Measurements from ENCODE around the gene MAN2B2. TPM values are rescaled to one million over a fixed set of nuclear protein-coding genes. Genes with fewer than 3 reads are reported as not detected.

The MAN2B2 gene
- total and polyA plus RNA-seq, 7 donors, result 1.8 to 6.6 (median 3.2) TPM

GRCh38 chr4:6555519-6555918, 19.5 kb upstream of the MAN2B2 start:
- no peaks in the 10 kb centered on the region for H3K4me1 ChIP-seq
- intact Hi-C loops (cut with DNase I), result no loop called here
- no peak overlapping the region for H3K4me3 ChIP-seq
- DNase-seq (peak in 1 of 2 donors; percentile 11), ATAC-seq (no peak)
- H3K36me3 ChIP-seq (ENCODE audit: insufficient read depth in 1 of 2, low read depth in 1 of 2), result no peaks in the 10 kb centered on the region
- H3K27ac ChIP-seq, result no peak overlapping the region
- no peaks in the 10 kb centered on the region for H3K9me3 ChIP-seq
- peaks cover 0 to 54% (median 13%) of the 10 kb centered on the region in 3 donors for H3K27me3 ChIP-seq (ENCODE audit: insufficient read depth in 3 of 3, low read length in 2 of 3)
- 73 to 76% (median 75%) methylated on average over 13 of the region's 13 CpGs for WGBS, 3 donors
- TF ChIP-seq, protein P1, sequence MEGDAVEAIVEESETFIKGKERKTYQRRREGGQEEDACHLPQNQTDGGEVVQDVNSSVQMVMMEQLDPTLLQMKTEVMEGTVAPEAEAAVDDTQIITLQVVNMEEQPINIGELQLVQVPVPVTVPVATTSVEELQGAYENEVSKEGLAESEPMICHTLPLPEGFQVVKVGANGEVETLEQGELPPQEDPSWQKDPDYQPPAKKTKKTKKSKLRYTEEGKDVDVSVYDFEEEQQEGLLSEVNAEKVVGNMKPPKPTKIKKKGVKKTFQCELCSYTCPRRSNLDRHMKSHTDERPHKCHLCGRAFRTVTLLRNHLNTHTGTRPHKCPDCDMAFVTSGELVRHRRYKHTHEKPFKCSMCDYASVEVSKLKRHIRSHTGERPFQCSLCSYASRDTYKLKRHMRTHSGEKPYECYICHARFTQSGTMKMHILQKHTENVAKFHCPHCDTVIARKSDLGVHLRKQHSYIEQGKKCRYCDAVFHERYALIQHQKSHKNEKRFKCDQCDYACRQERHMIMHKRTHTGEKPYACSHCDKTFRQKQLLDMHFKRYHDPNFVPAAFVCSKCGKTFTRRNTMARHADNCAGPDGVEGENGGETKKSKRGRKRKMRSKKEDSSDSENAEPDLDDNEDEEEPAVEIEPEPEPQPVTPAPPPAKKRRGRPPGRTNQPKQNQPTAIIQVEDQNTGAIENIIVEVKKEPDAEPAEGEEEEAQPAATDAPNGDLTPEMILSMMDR (IDR thresholded peaks at IDR 0.05), result no peak

GRCh38 chr4:6556263-6556662, 18.7 kb upstream of the MAN2B2 start:
- TF ChIP-seq, protein P1 (IDR thresholded peaks at IDR 0.05), result no peak
- Histone ChIP-seq H3K27ac (no peak overlapping the region), H3K4me3 (no peak overlapping the region), H3K27me3 (ENCODE audit: insufficient read depth in 3 of 3, low read length in 2 of 3) (peaks cover 0 to 59% (median 13%) of the 10 kb centered on the region in 3 donors), H3K4me1 (no peaks in the 10 kb centered on the region), H3K9me3 (no peaks in the 10 kb centered on the region), H3K36me3 (ENCODE audit: insufficient read depth in 1 of 2, low read depth in 1 of 2) (no peaks in the 10 kb centered on the region)
- 71 to 77% (median 72%) methylated on average over 6 of the region's 6 CpGs for WGBS, 3 donors
- no peak for DNase-seq
- ATAC-seq, result no peak
- intact Hi-C loops (cut with DNase I), result no loop called here

DNA sequence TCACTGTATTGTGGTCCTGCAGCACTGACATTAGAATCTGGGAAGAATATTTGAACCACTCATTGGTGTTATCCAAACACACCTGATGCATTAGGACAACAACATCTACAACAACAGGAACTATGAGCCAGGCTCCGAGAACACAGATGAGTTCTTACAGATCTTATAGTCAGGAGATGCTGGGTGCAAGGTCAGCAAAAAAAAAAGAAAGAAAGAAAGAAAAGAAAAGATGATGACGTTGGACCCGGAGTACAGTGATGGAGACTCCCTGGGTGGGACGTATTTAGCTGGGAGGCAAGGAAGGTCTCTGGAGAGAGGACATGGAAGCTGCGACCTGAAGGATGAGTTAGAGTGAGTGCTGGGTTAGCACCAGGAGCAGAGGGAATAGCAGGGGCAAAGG, 17.8 kb upstream of the MAN2B2 start:
- intact Hi-C loops (cut with DNase I), result no loop called here
- Histone ChIP-seq H3K9me3 (no peaks in the 10 kb centered on the region), H3K27ac (no peak overlapping the region), H3K4me1 (no peaks in the 10 kb centered on the region), H3K36me3 (ENCODE audit: insufficient read depth in 1 of 2, low read depth in 1 of 2) (no peaks in the 10 kb centered on the region), H3K27me3 (ENCODE audit: insufficient read depth in 3 of 3, low read length in 2 of 3) (peaks cover 0 to 66% (median 19%) of the 10 kb centered on the region in 3 donors), H3K4me3 (no peak overlapping the region)
- TF ChIP-seq, protein P1 (IDR thresholded peaks at IDR 0.05), result no peak
- ATAC-seq (no peak), DNase-seq (no peak)
- 63 to 72% (median 65%) methylated on average over 5 of the region's 5 CpGs for WGBS, 3 donors

GRCh38 chr4:6557856-6558255, 17.1 kb upstream of the MAN2B2 start:
- whole genome bisulfite sequencing, 3 donors, result 74 to 82% (median 78%) methylated on average over 10 of the region's 10 CpGs
- peaks cover 0 to 71% (median 21%) of the 10 kb centered on the region in 3 donors for H3K27me3 ChIP-seq (ENCODE audit: insufficient read depth in 3 of 3, low read length in 2 of 3)

More at GRCh38 chr4:6557856-6558255, 17.1 kb upstream of the MAN2B2 start:
- Histone ChIP-seq H3K4me3 (no peak overlapping the region), H3K27ac (no peak overlapping the region), H3K4me1 (peaks cover under 1% of the 10 kb centered on the region), H3K36me3 (ENCODE audit: insufficient read depth in 1 of 2, low read depth in 1 of 2) (no peaks in the 10 kb centered on the region), H3K9me3 (no peaks in the 10 kb centered on the region)
- DNase-seq (peak in 1 of 2 donors; percentile 16), ATAC-seq (no peak)
- intact Hi-C loops (cut with DNase I), result no loop called here
- TF ChIP-seq, protein P1 (IDR thresholded peaks at IDR 0.05), result no peak

Data from psoas muscle (tissue), 8 donors.